Measurements from ENCODE around the gene MOAP1. TPM values are rescaled to one million over a fixed set of nuclear protein-coding genes. Genes with fewer than 3 reads are reported as not detected.

Gene MOAP1
- polyA plus RNA-seq, 1 of the 3 experiments (the other 2 are of a cell fraction), result 25.0 TPM

- H3K9me3 ChIP-seq, result no peaks in the 10 kb centered on the region
- TF ChIP-seq POLR2AphosphoS5 (IDR thresholded peaks at IDR 0.05; ENCODE audit: low read depth, low read length) (no peak), SMC3 (IDR thresholded peaks at IDR 0.05; ENCODE audit: low read depth, low read length) (no peak), IRF3 (IDR thresholded peaks at IDR 0.05; ENCODE audit: low read depth, low read length) (no peak), FOXJ3 (CRISPR knock-in tag; IDR thresholded peaks at IDR 0.05) (no peak), RXRA (IDR thresholded peaks at IDR 0.05; ENCODE audit: borderline replicate concordance, low read depth) (no peak), CHD2 (IDR thresholded peaks at IDR 0.05; ENCODE audit: low read length, partially characterized antibody) (no peak), FOSL2 (IDR thresholded peaks at IDR 0.05; ENCODE audit: borderline replicate concordance, low read depth) (no peak), SIN3A (IDR thresholded peaks at IDR 0.05; ENCODE audit: borderline replicate concordance, low read depth, low read length) (no peak), USF2 (IDR thresholded peaks at IDR 0.05; ENCODE audit: borderline replicate concordance, low read depth, low read length) (no peak), GATA2 (CRISPR knock-in tag; IDR thresholded peaks at IDR 0.05) (no peak), TEAD4 (IDR thresholded peaks at IDR 0.05; ENCODE audit: borderline replicate concordance, insufficient read depth) (no peak), RCOR1 (IDR thresholded peaks at IDR 0.05; ENCODE audit: low read length) (no peak), YY1 (IDR thresholded peaks at IDR 0.05; ENCODE audit: low read depth) (no peak), JUND (IDR thresholded peaks at IDR 0.05) (no peak), NRF1 (IDR thresholded peaks at IDR 0.05; ENCODE audit: low read depth, low read length) (no peak), REST (IDR thresholded peaks at IDR 0.05; ENCODE audit: low read depth, low read length) (no peak)
- H3F3A ChIP-seq (replicated peaks; ENCODE audit: insufficient read depth), result no peaks in the 10 kb centered on the region
- H3K27ac ChIP-seq (ENCODE audit: low read depth in 2 of 2, low read length in 1 of 2), result no peak overlapping the region
- ChIA-PET POLR2A (no interaction called here), CTCF (interaction anchor here (0.7 to 1.3 kb wide), 2 partner anchors 10 to 11 kb away, joined by 4 to 6 read pairs; no protein-coding TSS in a partner anchor)
- H3K79me2 ChIP-seq (ENCODE audit: insufficient read depth), result no peaks in the 10 kb centered on the region
- no peak overlapping the region for H3K9ac ChIP-seq
- DNase-seq, result no peak
- H3K9me2 ChIP-seq, result no peaks in the 10 kb centered on the region
- no peaks in the 10 kb centered on the region for H3K36me3 ChIP-seq (replicated peaks in 1 of 2; ENCODE audit: control insufficient read depth in 1 of 2, insufficient read depth in 2 of 2, low read length in 1 of 2)
- H3K4me3 ChIP-seq (ENCODE audit: low read depth in 2 of 2, low read length in 1 of 2), result no peak overlapping the region
- no peaks in the 10 kb centered on the region for H4K20me1 ChIP-seq (ENCODE audit: insufficient read depth)
- no peaks in the 10 kb centered on the region for H3K27me3 ChIP-seq (ENCODE audit: insufficient read depth)
- 79% methylated on average over 8 of the region's 8 CpGs for WGBS (ENCODE audit: low lambda C conversion rate)
- no peak overlapping the region for H3K4me2 ChIP-seq
- no peaks in the 10 kb centered on the region; a peak in 1 of 4 replicates for H3K4me1 ChIP-seq (ENCODE audit: control insufficient read depth in 1 of 2, insufficient read depth in 2 of 2, low read depth in 1 of 2, low read length in 1 of 2)
- H2AFZ ChIP-seq (ENCODE audit: low read depth), result no peak overlapping the region
Observed at GRCh38 chr14:93148979-93149378, 35.7 kb downstream of the MOAP1 start.

All from SK-N-SH (cell line).